Measurements from ENCODE around the gene AMPH. TPM values are rescaled to one million over a fixed set of nuclear protein-coding genes. Genes with fewer than 3 reads are reported as not detected.

The AMPH gene
- total and polyA plus RNA-seq, 2 experiments from 2014 or later: 0.48 to 1.4 TPM

DNA sequence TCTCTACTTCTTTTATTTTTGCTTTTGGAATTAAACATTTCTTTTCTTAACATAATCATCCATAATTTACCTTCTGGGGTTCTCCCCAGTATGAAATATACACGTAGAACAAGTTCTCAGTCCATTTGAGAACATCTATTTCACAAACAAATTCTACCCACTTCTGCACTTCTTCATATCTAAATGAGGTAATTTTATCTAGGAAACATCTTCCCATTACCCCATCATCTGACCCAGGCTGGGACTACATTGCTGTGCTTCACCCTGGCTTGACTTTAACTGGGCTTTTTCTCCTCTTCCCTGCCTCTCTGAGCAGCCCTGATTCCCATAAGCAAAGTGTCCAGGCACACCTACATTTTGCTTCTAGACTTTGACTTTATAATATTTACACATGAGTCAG, 43.3 kb upstream of the AMPH start:
- no peaks in the 10 kb centered on the region for H3K4me1 ChIP-seq (ENCODE audit: low read depth)
- H3K4me3 ChIP-seq: no peak overlapping the region
- no peaks in the 10 kb centered on the region for H3K27me3 ChIP-seq
- no peaks in the 10 kb centered on the region for H3K9me3 ChIP-seq (ENCODE audit: low read depth)
- no peak for DNase-seq (ENCODE audit: low read depth in 1 of 2, low spot score in 1 of 2)
- TF ChIP-seq, protein P1, sequence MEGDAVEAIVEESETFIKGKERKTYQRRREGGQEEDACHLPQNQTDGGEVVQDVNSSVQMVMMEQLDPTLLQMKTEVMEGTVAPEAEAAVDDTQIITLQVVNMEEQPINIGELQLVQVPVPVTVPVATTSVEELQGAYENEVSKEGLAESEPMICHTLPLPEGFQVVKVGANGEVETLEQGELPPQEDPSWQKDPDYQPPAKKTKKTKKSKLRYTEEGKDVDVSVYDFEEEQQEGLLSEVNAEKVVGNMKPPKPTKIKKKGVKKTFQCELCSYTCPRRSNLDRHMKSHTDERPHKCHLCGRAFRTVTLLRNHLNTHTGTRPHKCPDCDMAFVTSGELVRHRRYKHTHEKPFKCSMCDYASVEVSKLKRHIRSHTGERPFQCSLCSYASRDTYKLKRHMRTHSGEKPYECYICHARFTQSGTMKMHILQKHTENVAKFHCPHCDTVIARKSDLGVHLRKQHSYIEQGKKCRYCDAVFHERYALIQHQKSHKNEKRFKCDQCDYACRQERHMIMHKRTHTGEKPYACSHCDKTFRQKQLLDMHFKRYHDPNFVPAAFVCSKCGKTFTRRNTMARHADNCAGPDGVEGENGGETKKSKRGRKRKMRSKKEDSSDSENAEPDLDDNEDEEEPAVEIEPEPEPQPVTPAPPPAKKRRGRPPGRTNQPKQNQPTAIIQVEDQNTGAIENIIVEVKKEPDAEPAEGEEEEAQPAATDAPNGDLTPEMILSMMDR (IDR thresholded peaks at IDR 0.05; ENCODE audit: low read depth, low read length): no peak
- H3K36me3 ChIP-seq: no peaks in the 10 kb centered on the region
- no peak overlapping the region for H3K27ac ChIP-seq

DNA sequence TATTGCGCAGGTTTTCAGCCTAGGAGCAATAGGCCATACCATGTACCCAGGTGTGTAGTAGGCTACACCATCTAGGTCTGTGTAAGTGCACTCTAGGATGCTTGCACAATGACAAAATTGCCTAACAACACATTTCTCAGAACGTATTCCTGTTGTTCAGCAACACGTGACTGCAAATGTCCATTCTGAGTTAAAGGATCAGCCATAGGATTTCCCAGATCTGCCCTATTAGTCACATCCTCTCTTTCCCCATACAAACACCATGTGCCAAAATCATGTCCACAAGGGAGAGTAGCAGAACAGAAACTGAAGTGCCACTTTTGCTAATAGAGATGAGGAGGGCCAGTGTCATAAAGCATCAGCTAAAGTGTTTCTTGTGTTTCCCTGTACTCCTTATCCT, 42.6 kb upstream of the AMPH start:
- TF ChIP-seq, protein P1 (IDR thresholded peaks at IDR 0.05; ENCODE audit: low read depth, low read length): no peak
- no peaks in the 10 kb centered on the region for H3K4me1 ChIP-seq (ENCODE audit: low read depth)
- no peaks in the 10 kb centered on the region for H3K9me3 ChIP-seq (ENCODE audit: low read depth)
- peak in 1 of 2 donors; percentile 97 for DNase-seq (ENCODE audit: low read depth in 1 of 2, low spot score in 1 of 2)
- no peaks in the 10 kb centered on the region for H3K27me3 ChIP-seq
- H3K4me3 ChIP-seq: no peak overlapping the region
- H3K27ac ChIP-seq: no peak overlapping the region
- no peaks in the 10 kb centered on the region for H3K36me3 ChIP-seq

DNA sequence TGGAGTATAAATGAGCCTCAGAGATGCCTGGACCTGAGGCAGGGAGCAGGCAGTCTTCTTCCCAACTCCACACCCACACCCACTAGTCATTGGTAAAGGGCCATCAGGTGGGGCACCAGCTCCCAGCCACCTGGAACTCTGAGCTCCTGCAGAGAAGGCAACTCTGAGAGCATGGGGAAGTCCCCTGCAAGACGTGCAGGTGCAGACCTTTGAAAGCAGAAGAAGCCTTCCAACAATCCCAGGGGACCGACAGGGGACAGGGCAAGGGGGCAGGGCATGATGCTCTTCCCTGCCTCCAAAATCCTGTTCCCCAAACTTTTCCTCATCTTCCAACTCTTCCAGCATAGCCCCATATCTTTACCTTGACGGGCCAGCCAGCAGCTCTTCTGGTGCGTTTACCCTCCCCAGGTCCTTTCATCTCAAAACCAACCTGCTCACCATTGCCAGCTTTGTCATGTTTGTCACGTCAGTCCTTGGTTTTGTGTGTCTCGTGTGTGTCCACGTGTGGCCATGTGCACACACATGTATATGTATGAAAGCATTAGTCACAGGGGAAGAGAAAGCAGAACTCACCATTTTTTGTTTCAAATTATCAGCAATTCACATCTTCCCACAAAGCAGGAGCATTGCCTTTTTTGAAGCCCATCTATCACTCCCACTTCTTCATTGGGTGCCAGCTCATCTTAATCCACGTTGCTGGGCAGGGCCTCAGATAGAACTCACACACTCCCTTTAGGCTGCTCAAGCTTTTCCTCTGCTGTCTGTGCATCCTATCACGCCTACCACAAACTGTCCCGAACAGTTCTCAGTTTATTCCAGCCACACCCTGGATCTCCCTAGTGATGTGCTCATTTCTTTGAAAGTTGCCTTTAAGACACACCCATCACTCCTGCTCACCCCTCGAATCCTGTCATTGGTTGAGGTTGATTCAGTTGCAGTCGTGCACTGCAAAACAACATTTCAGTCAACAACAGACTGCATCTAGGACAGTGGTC, 41.0 kb upstream of the AMPH start:
- no peak for DNase-seq (ENCODE audit: low read depth in 1 of 2, low spot score in 1 of 2)
- H3K27me3 ChIP-seq: no peaks in the 10 kb centered on the region
- H3K4me1 ChIP-seq (ENCODE audit: low read depth): no peaks in the 10 kb centered on the region
- H3K27ac ChIP-seq: no peak overlapping the region
- H3K4me3 ChIP-seq: no peak overlapping the region
- no peaks in the 10 kb centered on the region for H3K36me3 ChIP-seq
- TF ChIP-seq, protein P1 (IDR thresholded peaks at IDR 0.05; ENCODE audit: low read depth, low read length): no peak
- no peaks in the 10 kb centered on the region for H3K9me3 ChIP-seq (ENCODE audit: low read depth)

DNA sequence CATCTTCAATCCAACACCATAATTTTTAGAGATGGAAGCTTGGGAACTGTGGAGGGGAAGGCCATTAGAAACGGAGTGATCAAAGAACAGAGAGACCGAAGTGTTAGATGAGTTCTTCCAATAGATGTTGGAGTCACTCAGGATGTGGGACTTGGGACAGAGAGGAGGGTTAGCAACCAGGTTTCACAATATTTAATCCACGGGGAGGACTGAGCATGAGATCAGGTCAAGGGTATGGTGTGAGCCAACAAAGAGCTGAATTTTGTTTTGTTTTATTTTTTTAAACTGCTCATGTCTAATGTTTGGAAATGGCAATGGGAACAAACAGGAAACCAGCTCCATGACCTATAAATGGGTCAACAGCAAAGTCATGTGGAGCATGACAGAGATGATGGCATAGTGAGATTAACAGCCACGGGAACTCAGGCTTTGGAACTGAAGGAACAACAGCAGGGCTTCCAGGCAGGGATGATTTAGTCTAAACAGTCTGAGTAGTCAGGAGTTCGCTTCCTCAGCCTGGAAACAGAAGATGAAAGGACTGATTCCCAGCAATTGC, 38.9 kb upstream of the AMPH start:
- no peak for DNase-seq (ENCODE audit: low read depth in 1 of 2, low spot score in 1 of 2)
- no peaks in the 10 kb centered on the region for H3K27me3 ChIP-seq
- no peak overlapping the region for H3K27ac ChIP-seq
- H3K36me3 ChIP-seq: no peaks in the 10 kb centered on the region
- no peaks in the 10 kb centered on the region for H3K4me1 ChIP-seq (ENCODE audit: low read depth)
- TF ChIP-seq, protein P1 (IDR thresholded peaks at IDR 0.05; ENCODE audit: low read depth, low read length): no peak
- no peaks in the 10 kb centered on the region for H3K9me3 ChIP-seq (ENCODE audit: low read depth)
- no peak overlapping the region for H3K4me3 ChIP-seq

DNA sequence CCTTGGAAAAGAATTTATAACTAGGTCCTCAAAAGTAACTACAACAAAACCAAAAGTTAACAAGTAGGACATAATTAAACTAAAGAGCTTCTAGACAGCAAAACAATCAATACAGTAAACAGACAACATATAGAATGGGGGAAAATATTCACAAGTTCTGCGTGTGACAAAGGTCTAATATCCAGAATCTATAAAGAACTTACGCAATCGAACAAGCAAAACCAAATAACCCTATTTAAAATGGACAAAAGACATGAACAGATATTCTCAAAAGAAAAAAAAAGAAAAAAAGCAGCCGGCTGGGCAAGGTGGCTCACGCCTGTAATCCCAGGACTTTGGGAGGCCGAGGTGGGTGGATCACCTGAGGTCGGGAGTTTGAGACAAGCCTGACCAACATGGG, 33.8 kb upstream of the AMPH start:
- TF ChIP-seq, protein P1 (IDR thresholded peaks at IDR 0.05; ENCODE audit: low read depth, low read length): no peak
- H3K4me3 ChIP-seq: no peak overlapping the region
- H3K4me1 ChIP-seq (ENCODE audit: low read depth): no peaks in the 10 kb centered on the region
- H3K27ac ChIP-seq: no peak overlapping the region
- no peaks in the 10 kb centered on the region for H3K27me3 ChIP-seq
- no peak for DNase-seq (ENCODE audit: low read depth in 1 of 2, low spot score in 1 of 2)
- H3K9me3 ChIP-seq (ENCODE audit: low read depth): no peaks in the 10 kb centered on the region
- no peaks in the 10 kb centered on the region for H3K36me3 ChIP-seq
